B cell (primary cell): ENCODE data around the gene TBC1D9B.

ENCODE experiments used
- CTCF ChIP-seq: fragments of 200-600 bp; IDR thresholded peaks from one replicate; pipeline ENCODE4 v1.8.0; 2022; ENCODE audit warnings: antibody characterized with exemption, mild to moderate bottlenecking
- EZH2 ChIP-seq: IDR thresholded peaks from 2 replicates; pipeline ENCODE4 v1.6.1; 2012; ENCODE audit warnings: borderline replicate concordance, low read depth, mild to moderate bottlenecking, moderate library complexity, low read length; ENCODE audit not compliant: insufficient read depth, poor library complexity, severe bottlenecking

- TF ChIP-seq CTCF: no peak
- no peak for TF ChIP-seq EZH2
Observed at GRCh38 chr5:179880066-179880650, 27.5 kb downstream of the TBC1D9B start.
